GM20000 (cell line): ENCODE data around the gene NDOR1.

Experiments used
- DNase-seq: peaks from one replicate; pipeline ENCODE4 v3.0.0; 2012; ENCODE audit warnings: low spot score
- TF ChIP-seq, protein P1 (sequence below): IDR thresholded peaks from 2 replicates; pipeline ENCODE4 v1.5.1; 2012; ENCODE audit warnings: mild to moderate bottlenecking, control low read depth; ENCODE audit errors: extremely low read depth, missing control alignments

The NDOR1 gene

DNA sequence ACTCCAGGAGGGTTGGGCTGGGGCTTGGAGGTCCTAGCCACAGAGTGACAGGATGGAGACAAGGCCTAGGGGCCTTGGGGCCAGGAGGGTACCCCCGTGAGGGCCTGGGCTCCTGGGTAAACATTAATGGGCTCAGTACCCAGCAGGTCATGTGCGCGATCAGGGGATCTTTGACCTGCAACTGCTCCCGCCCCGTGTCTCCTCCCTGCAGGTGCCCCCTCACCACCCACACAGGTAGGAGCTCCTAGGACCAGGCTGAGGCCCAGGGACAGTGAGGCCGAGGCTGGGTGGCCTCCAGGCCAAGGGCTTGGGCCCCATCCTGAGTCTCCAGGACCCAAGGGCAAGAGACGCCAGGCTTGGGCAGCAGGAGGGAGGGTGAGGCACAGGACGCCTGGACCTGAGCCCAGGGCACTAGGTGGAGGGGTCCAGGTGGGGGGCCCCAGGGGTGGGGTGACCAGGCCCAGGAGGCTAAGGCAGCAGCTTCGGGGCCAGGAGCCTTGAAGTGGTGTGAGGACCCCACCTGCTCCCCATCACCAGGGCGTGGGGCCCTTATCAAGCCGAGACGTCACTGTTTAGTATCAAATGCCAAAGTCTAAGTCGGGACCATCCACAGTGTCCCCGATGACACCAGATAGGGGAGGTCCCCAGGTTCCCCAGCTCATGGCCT lies 25.3 kb downstream of the NDOR1 start, which contains the start of gene SLC34A3:
Gene SLC34A3, plus strand, starts transcription at position 197 of the 667 bp plus-strand sequence. CDS start 802 bp downstream, outside the sequence.
- no peak for DNase-seq
- TF ChIP-seq, protein P1, sequence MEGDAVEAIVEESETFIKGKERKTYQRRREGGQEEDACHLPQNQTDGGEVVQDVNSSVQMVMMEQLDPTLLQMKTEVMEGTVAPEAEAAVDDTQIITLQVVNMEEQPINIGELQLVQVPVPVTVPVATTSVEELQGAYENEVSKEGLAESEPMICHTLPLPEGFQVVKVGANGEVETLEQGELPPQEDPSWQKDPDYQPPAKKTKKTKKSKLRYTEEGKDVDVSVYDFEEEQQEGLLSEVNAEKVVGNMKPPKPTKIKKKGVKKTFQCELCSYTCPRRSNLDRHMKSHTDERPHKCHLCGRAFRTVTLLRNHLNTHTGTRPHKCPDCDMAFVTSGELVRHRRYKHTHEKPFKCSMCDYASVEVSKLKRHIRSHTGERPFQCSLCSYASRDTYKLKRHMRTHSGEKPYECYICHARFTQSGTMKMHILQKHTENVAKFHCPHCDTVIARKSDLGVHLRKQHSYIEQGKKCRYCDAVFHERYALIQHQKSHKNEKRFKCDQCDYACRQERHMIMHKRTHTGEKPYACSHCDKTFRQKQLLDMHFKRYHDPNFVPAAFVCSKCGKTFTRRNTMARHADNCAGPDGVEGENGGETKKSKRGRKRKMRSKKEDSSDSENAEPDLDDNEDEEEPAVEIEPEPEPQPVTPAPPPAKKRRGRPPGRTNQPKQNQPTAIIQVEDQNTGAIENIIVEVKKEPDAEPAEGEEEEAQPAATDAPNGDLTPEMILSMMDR = no peak

DNA sequence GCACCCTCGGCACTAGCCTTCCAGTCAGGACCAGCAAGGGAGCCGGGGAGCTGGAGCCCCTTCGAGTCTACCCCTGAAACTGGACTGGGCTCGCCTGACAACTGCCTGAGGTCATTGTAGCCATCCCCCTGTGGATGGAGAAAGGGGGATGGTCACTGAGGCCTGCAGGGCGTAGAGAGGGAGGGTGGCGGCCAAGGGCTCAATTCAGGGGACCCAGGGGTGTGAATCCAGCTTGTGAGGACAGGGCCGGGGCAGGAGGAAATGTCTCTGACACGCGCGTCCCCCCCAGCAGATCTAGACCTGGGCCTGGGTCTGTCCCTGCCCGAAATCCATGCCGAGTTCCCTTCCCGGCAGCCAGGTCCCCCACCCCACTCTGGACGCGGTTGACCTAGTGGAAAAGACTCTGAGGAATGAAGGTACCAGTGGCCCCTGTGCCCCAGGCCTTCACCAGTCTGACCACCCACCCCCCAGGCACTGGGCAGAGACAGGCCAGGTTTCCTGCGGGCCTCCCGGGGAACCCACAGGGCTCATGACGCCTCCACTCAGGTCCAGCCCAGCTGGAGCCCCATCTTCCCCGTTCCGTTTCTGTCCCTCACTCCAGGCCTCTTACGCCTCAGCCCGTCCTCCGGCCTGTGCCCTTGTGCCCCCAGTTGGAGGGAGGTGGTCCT lies 26.0 kb downstream of the NDOR1 start:
- DNase-seq = no peak
- TF ChIP-seq, protein P1 = no peak

DNA sequence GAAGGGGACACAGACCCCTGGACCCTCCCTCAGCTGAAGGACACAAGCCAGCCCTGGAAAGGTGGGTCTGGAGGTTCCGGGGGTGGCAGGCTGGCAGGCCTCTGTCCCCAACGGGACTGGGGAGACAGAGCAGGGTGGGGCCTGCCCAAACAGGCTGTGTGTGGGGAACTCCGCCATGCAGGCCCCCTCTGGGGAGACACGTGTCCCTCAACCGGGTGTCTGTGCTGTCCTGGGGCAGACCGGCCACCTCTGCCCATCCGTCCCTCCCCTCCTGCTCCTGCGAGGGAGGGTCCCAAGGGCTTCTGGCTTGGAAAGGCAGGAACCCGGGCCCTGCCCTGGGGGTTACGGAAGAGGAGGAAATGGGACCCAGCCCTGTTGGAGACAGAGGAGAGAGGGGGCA lies 26.6 kb downstream of the NDOR1 start:
- DNase-seq = no peak
- TF ChIP-seq, protein P1 = no peak

DNA sequence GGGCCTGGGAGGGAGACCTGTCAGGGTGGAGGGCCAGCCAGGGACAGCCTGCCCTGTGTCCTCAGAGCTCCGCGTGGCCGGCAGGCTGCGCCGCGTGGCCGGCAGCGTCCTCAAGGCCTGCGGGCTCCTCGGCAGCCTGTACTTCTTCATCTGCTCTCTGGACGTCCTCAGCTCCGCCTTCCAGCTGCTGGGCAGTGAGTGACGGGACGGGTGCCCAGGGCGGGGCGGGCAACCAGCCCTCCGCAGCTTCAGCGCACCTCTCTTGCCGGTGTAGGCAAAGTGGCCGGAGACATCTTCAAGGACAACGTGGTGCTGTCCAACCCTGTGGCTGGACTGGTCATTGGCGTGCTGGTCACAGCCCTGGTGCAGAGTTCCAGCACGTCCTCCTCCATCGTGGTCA lies 27.0 kb downstream of the NDOR1 start:
- no peak for DNase-seq
- TF ChIP-seq, protein P1 = no peak

DNA sequence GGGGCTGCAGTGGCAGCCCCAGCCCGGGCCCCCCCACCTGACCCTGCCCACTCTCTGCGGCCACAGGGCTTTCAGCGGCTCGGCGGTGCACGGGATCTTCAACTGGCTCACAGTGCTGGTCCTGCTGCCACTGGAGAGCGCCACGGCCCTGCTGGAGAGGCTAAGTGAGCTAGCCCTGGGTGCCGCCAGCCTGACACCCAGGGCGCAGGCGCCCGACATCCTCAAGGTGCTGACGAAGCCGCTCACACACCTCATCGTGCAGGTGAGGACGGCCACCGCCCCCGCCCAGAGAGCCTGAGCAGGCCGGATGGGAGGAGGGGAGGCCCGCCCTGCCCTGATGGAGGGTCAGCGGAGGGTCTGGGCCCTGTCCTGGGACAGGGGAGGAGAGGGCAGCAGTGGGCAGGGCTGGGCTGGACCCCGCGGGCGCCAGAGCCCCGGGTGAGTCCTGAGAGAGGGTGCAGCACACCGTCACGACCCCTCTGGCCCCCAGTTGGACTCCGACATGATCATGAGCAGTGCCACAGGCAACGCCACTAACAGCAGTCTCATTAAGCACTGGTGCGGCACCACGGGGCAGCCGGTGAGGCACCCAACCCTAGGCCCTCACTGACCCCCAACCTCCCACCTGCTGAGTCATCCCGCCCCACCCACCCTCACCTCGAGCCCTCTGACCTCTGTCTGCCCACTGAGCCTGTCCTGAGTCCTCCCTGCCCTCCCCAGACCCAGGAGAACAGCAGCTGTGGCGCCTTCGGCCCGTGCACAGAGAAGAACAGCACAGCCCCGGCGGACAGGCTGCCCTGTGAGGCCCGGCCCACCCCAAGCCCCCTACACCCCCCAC lies 27.9 kb downstream of the NDOR1 start:
- no peak for DNase-seq
- TF ChIP-seq, protein P1 = no peak

DNA sequence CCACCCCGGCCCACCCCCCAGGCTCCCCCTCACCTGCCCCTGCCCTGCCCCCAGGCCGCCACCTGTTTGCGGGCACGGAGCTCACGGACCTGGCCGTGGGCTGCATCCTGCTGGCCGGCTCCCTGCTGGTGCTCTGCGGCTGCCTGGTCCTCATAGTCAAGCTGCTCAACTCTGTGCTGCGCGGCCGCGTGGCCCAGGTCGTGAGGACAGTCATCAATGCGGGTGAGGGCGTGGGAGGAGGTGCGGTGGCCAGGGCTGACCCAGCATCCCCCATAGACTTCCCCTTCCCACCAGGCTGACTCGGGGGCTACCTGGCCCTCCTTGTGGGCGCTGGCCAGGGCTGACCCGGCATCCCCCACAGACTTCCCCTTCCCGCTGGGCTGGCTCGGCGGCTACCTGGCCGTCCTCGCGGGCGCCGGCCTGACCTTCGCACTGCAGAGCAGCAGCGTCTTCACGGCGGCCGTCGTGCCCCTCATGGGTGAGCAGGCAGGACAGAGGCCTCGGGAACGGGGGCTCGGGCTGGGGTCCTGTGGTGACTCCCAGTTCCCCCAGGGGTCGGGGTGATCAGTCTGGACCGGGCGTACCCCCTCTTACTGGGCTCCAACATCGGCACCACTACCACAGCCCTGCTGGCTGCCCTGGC lies 28.7 kb downstream of the NDOR1 start:
- TF ChIP-seq, protein P1 = no peak
- no peak for DNase-seq
